HG03575 (cell line): ENCODE data around the gene POU2AF2.
"Not testable (repeated sequence)": the region's sequence is repeated elsewhere in the genome, so short reads cannot be mapped to it uniquely, and the experiment has no call there.

ENCODE experiments used
- ATAC-seq: cut with Tn5 transposase; IDR thresholded peaks from one replicate; pipeline ENCODE4 v1.9.1; 2021; ENCODE audit not compliant: unreplicated experiment, insufficient number of reproducible peaks, low FRiP score; ENCODE audit errors: extremely low read depth

POU2AF2 gene, protein sequence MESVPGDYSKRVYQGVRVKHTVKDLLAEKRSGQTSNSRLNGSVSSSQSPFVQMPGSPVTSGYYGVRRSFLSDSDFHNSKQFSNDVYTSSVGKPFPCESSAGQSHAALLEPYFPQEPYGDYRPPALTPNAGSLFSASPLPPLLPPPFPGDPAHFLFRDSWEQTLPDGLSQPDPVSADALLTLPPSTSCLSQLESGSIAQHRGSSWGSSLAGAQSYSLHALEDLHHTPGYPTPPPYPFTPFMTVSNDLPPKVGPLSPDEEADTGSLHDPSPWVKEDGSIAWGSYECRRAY

DNA sequence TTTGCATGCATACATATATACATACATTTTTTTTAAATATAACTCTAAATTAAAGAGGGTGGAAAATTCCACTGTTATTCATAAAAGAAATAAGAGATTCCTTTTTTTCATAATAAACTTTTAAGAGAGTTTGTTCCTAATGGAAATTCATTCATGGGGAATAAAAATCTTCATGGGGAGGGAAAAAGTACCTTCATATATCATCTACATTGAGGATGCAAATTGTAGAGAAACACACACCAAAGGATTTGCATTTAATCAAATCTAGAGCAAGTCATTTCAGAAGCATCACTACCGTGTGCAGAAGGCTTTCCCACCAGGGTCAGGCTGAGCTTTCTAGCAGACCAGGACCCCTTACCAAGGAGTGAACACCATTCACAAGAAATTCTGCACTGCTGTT, at the start of gene POU2AF2:
Gene POU2AF2, plus strand, starts transcription at position 301 of the 400 bp plus-strand sequence. CDS start 129 bp downstream, outside the sequence.
- ATAC-seq: no peak

DNA sequence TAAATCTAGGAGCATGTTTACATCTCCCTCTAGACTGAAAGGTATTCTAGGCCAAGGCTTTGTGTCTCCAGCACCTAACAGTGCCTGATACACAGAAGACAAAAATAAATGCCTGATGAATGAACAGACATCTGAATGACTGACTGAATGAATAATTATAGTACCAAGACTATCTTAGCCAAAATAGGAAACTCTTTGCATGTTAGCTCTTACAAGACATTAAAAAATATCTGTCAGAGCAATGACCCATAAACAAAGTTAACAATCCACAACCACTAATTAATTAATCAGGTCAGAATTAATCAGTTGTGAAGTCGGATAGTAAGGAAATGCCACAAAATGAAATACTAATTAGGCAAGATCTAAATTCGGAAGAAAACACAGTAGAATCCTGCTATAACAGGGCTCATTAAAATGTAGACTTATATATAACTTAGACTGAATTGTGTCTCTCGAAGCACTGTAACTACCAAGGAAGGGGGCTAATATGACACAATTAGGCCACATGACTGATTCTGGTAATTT, 45.5 kb upstream of the POU2AF2 start:
- ATAC-seq: no peak

DNA sequence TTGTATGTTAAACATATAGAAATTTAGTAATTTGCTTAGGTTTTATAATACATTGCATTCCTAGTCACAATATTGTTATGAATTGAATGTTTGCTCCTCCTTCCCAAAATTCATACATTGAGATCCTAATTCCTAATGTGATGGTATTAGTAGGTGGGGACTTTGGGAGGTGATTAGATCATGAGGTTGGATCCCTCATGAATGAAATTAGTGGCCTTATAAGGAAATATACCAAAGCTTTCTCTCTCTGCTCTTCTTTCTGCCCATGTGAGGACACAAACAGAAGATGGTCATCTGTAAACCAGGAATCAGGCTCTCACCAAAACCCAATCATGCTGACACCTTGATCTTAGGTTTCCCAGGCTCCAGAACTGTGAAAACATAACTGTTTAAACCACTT, 41.3 kb upstream of the POU2AF2 start:
- ATAC-seq: no peak

DNA sequence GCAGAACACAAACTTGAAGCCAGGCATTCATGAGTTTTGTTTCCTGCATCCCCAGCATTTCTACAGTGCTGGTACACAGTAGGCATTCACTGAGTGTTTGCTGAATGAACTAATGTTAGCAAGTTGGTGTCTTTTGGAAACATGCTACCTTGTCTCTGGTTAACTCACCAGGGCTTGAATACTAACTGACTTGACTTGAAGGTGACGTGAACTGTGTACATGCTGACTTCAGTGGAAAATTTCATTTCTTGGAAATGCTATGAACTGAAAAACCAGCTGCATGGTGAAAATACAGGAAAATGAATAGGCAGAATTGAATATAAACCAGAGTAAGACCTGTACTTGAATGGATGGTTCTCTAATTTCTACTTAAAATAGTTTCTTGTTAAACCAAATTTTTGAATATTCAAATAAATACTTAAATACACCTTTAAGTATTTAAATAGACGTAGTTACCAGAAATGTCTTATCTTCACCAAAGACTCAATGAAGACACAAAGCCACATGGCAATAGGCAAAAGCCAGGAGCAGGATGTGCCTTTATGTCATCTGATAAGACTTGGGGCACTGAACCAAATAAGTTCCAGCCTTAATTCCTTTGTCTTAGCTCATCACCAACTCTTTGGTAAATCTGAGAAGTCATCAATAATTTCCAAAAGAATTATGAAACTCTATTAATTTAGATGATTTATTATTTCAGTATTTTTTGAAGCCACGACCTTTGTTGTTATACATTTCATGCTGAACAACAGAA, 39.7 kb upstream of the POU2AF2 start:
- no peak for ATAC-seq

DNA sequence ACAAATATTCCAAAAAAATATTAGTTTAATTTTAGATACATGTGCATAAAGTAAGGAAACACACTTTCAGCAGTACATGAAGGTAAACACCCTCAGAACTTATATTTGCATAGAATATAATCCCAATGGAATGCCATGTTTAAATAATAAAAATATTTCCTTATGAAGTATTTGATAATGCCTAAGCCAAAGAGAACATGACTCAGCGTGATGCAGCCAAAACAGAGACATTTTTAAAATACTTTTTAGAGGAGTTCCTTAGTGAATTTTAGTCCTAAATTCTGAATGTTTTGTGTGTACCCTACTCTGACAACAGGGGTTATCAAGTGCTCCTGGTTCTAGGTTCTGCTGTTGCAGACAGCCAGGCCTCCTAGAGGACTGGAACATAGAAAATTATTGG, 39.1 kb upstream of the POU2AF2 start:
- ATAC-seq: no peak

DNA sequence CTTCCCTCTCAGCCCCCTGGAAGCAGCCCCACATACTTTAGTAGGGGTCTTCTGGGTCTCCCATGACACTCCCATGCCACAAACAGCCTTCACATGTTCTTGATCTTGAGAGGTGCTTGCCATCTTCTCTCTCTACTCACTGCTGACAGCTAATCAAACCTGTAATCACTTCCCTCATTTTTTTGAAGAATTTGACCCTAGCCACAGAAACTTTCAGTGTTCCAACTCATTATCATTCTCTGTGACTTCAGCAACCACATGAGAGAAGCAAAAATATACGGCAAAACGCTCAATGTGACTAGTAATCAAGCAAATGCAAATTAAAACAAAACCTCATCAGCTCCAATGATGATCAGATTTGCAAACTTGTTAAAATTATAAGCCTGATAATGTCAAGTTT, 38.3 kb upstream of the POU2AF2 start:
- no peak for ATAC-seq

DNA sequence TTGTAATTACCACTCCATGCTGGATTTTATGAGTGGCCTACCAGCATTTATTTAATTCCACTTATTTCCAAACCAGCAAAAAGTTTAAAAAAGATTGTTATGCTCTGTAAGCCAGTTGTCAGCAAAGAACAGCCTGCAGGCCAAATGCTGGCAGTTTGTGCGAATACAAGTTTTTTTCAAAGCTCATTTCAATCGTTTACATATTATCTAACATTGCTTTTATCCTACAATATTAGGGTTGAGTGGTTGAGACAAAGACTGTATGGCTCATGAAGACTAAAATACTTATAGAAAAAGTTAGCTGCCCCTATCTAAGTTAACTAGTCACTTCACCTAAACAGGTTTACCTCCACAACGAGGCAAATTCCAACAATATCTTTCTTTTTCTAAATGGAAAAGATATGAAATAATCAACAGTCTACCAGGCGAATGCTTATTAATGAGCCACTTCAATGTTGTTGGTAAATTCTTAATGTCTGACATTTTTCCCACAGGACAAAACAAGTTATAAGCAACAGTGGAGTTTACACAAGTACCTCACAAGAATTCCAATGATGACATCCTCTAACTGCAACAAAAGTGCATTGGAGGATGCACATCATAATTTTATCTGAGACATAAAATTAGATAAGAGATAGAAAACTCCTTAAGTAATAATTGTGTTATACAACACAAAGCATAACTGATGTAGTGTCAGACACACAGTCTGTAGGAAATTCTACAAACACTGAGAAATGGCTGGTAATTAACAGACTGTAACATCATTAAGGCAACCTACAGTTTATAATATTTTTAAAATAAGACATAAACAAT, 35.8 kb upstream of the POU2AF2 start:
- ATAC-seq: no peak

DNA sequence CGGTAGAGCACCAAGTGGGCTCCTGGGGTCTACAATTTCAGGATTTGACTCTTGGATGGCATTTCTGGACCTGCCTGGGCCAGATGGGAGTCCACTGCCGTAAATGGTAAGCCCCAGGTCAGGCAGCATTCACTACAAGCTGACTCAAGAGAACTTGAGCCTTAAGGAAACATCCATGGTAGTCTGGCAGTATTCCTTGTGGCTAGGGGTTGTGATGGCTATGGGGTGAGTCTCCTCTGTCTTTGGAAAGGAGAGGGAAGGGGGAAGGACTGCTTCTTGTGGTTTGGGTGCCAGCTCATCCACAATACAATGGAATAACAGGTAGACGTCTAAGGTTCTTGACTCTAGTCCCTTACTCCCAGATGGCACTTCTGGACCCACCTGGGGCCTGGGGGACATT, 32.3 kb upstream of the POU2AF2 start:
- ATAC-seq: no peak

DNA sequence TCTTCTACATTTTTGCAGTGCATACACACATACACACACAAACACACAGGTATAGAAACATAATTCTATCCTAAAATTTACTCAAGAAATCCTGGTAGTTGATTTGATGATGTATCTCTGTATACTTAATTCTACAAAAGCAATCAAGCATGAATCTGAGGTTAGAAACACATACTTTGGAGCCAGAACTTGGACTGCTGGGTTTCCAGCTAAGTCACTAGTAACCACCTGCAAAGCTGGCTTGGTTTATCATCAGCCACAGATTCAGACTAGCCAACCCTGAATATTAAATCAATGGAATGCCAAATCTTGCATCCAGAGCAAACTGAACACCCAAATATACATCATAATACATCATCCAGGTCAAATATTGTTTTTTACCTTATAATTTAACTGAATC, 24.8 kb upstream of the POU2AF2 start:
- ATAC-seq: no peak

DNA sequence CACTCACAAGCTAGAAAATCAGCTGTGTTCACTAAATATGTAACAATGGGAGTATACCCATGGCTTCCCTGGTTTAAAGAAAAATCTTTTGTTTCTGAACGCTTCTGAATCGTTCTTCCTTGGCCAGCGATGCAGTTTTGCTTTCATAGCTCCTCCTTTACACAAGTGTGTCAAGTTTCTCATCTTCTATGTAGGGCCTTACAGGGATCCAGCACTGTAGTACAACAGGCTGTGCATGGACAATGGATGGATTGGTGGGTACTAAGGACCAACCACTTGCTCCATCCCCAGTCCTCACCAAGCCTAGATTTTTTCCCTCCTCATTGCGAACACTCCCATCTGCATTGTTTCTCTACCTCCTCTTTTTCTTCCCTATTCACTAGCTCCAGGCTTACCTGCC, 24.3 kb upstream of the POU2AF2 start:
- no peak for ATAC-seq

DNA sequence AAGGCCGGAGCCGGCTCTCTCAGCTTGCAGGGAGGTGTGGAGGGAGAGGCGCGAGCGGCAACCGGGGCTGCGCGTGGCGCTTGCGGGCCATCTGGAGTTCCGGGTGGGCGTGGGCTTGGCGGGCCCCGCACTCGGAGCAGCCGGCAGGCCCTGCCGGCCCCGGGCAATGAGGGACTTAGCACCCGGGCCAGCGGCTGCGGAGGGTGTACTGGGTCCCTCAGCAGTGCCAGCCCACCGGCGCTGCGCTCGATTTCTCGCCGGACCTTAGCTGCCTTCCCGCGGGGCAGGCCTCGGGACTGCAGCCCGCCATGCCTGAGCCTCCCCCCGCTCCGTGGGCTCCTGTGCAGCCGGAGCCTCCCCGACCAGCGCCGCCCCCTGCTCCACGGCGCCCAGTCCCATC, 23.6 kb upstream of the POU2AF2 start:
- ATAC-seq: not testable (repeated sequence)

DNA sequence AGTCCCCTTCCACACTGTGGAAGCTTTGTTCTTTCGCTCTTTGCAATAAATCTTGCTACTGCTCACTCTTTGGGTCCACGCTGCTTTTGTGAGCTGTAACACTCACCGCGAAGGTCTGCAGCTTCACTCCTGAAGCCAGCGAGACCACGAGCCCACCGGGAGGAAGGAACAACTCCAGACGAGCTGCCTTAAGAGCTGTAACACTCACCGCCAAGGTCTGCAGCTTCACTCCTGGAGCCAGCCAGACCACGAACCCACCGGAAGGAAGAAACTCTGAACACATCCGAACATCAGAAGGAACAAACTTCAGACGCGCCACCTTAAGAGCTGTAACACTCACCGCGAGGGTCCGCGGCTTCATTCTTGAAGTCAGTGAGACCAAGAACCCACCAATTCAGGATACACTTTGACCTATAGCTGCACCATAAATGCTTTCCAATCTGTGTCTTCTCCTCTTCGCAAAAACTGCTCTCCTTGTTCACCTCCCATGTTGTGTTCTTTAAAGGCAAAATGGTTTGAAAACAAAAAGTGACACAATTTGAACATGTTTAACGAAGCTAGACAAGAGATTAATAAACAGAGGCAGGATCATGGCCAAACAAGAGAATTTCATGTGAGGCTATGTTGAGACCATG, 22.6 kb upstream of the POU2AF2 start:
- ATAC-seq: not testable (repeated sequence)

DNA sequence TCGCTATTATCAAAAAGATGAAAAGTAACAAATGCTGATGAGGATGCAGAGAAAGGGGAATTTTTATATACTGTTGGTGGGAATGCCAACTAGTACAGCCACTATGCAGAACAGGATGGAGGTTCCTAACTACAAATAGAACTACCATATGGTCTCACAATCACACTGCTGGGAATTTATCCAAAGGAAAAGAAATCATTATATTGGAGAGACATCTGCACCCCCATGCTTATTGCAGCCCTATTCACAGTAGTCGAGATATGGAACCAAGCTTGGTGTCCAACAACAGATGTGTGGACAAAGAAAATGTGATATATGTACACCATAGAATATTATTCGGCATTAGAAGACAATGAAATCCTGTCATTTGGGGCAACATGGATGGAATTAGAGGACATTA, 19.6 kb upstream of the POU2AF2 start:
- ATAC-seq: no peak

DNA sequence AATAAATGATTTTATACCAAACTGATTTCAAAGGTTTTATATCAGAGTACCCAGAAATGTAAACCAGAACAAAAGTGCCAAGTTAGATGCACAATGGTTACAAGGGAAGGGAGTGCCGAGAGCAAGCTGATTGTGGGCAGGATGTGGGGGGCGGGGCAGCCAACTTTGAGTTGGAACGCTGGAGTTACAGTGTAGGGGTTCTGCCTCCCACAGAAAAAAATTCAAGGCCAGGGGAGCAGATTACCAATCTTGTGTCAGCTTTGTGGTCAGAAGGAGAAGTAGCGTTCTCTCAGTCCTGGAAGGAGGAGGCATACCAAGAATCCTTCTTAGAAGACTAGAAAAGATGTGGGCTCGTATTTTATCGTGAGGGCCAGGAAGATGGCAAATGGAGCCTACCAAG, 15.9 kb upstream of the POU2AF2 start:
- no peak for ATAC-seq

DNA sequence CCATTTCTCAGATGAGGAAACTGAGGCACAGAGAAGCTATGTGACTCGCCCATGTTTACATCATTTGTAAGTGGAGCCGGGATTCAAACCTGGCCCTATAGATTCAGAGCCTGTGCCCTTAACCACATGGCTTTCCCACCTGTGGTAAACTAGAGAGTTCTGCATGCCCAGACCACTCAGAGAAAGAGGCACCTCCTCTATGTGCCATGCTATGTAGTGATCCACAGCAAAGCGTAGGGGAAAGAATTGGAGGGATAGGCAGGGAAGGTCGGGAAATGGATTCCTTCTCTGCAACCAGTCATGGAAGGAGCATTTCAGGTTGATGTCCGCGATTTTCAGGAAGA, 15.4 kb upstream of the POU2AF2 start:
- no peak for ATAC-seq

DNA sequence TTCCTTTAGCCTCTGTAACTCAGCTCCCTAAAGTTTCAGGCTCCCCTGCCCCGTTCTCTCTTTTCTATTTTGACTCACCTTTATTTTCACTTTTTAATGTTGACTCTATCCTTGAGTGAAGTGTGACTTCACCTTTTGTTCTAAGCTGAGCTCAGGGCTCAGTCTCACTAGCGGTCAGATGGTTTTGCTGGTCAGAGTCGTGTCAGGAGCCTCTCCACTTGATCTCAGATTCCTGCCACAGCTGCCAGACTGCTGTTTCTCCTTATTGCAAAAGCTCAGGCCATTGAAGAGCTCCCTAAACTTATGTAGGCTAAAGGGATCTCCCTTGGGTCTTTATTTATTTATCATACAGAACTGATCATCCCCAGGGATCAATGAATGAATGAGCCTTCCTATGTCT, 13.7 kb upstream of the POU2AF2 start:
- ATAC-seq: no peak

DNA sequence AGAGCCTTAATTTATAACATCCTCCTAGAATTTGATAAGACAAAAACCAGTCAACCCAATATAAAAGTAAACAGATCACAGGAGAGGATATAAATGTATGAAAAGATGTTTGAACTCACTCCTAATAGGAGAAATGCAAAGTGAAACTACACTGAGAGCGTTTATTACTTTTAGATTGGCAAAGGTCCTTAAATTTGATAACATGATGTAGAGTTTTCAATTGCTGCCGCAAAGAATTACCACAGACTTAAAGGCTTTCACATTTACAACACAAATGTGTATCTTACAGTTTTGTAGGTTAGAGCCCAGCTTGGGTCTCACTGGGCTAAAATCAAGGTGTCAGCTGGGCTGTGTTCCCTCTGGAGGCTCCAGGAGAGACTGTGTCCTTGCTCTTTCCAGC, 9.1 kb upstream of the POU2AF2 start:
- no peak for ATAC-seq

DNA sequence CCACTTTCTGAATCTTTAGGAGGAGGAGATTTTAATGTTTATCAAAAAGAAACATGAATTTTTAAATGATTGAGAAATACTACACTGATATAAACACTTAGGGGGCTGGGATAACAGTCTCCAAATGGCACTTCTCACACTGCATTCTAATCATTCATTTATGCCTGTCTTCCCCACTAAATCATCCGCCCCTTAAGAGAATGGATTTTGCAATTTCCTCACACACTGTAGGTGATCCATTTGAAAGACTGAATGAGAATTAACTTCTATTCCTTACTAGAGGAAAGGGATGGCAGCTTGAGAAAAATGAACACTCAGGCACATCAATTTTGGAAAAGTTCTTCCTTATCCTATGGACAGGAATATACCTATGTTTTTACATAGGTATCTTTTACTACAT, 7.6 kb upstream of the POU2AF2 start:
- no peak for ATAC-seq

DNA sequence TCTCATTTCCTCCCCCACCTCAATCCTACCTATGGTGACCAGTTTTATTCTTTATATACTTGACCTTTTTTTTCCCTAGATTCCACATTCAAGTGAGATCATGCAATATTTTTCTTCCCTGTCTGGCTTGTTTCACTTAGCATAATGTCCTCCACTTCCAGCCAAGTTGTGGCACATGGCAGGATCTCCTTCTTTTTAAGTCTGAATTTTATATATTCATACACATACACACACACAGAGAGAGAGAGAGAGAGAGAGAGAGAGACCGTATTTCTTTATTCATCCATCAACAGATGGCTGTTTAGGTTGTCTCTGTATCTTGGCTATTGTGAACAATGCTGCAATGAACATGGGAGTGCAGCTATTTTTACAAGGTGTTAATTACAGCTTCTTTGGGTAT, 1.4 kb downstream of the POU2AF2 start:
- ATAC-seq: no peak
